ENCODE measurements around the gene SPATA20.

SPATA20 gene

DNA sequence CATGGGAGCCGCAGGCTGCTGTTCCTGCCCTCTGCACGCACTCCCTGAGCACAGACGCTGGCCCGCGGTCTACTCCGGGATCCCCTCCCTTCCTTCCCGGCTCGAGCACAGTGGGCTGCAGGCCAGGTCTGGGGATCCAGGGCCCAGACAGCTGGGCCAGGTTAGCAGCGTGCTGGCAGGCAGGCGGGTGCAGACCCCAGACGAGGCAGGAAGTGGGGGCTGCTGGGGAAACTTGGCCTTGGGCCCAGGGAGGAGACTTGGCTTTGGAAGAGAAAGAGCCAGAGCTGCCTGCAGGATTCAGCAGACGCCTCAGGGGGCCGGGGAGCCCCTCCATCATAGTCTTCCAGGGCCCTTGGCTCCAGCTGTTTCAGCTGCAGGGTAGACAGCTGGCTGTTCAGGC lies 57.5 kb downstream of the SPATA20 start:
- no peak for DNase-seq

- DNase-seq, result no peak
Observed at GRCh38 chr17:50605429-50605828, 58.5 kb downstream of the SPATA20 start.

All from CD4-positive, alpha-beta T cell treated with Interleukin-4 for 1 hour (primary cell).